ENCODE results near the gene RARB.

DNA sequence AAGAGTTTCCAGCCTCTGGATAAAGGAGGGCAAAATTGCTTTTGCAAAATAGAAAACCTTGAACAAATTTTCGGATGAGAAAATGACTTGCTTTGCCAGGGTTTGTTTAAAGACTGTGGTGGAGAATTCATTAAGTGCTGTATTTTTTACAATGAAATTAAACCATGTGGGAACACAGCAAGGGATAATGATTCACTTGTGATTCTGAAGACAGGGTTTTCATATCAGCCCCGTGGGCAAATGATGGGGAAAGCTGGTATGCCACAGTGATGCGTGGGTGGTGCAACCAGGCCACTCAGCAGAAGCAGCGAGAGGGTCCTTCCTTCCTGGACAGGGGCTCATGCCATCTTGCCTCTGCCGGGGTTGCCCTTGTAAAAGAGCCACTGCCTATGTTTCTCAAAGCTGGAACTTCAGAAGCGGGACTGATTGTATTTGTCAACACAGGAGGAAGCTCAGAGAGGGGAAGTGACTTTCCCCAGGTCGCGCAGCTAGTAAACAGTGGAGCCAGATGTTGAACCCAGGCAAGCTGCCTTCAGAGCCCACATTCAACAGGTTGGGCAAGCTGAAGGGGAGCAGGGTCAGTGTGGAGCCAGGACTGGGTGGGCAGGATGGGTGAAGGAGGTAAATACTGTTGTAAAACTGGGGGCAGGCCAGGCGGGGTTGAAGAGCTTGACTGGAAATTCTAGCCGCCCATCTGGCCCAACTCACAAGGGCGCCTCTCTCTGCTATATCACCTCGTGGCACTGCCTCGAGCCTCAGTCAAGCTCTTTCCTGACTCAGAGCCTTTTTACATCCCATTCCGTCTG, 157.5 kb downstream of the RARB start:
- TF ChIP-seq EP300 (IDR thresholded peaks at IDR 0.05) (no peak), POLR2A (IDR thresholded peaks at IDR 0.05) (no peak)
- TF ChIP-seq, protein P1, sequence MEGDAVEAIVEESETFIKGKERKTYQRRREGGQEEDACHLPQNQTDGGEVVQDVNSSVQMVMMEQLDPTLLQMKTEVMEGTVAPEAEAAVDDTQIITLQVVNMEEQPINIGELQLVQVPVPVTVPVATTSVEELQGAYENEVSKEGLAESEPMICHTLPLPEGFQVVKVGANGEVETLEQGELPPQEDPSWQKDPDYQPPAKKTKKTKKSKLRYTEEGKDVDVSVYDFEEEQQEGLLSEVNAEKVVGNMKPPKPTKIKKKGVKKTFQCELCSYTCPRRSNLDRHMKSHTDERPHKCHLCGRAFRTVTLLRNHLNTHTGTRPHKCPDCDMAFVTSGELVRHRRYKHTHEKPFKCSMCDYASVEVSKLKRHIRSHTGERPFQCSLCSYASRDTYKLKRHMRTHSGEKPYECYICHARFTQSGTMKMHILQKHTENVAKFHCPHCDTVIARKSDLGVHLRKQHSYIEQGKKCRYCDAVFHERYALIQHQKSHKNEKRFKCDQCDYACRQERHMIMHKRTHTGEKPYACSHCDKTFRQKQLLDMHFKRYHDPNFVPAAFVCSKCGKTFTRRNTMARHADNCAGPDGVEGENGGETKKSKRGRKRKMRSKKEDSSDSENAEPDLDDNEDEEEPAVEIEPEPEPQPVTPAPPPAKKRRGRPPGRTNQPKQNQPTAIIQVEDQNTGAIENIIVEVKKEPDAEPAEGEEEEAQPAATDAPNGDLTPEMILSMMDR (IDR thresholded peaks at IDR 0.05): no peak
